HG03565 (cell line): ENCODE data around the gene SOCS7.
"Not testable (repeated sequence)": the region's sequence is repeated elsewhere in the genome, so short reads cannot be mapped to it uniquely, and the experiment has no call there.

Experiments used
- ATAC-seq: cut with Tn5 transposase; IDR thresholded peaks from one replicate; pipeline ENCODE4 v1.9.1; 2021; ENCODE audit warnings: mild to moderate bottlenecking, moderate library complexity; ENCODE audit not compliant: unreplicated experiment

Gene SOCS7

GRCh38 chr17:38437313-38437712 lies 85.7 kb downstream of the SOCS7 start:
- ATAC-seq = not testable (repeated sequence)

GRCh38 chr17:38439436-38439835 lies 87.8 kb downstream of the SOCS7 start:
- ATAC-seq = no peak

DNA sequence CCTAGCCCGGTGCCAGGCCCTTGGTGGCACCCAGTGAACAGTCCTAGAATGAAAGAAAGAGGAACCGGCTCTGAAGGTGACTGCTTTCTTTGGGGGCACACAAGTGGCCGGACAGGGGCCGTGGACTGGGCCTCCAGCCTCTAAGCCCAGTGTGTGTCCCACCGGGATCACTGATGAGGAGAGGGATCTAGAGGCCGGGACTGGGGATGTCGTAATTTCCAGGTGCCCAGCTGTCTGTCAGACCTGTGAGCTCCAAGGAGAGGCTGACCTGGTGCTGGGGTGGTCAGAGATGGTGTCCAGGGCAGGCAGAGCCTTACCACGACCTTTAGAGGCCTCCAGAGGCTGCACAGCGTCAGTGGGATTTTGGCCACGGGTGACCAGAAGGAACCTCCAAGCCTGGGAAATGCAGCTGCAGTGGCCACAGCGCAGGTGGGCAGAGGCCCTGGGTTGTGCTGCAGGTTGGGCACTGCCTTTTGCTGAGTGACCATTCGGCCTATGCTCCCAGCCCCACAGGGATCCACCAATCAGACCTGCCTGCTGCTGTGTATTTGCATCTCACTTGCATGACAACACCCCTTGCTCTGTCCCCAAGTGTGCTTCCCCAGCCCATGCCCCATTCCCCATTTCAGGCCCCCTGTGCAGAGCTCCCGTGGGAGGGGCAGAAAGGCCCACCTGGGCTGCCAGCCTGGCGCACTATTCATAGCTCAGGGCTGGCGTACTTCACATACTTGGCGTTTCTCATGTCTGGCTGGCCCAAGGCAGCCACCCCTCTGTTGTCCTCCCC lies 89.2 kb downstream of the SOCS7 start:
- ATAC-seq = no peak

DNA sequence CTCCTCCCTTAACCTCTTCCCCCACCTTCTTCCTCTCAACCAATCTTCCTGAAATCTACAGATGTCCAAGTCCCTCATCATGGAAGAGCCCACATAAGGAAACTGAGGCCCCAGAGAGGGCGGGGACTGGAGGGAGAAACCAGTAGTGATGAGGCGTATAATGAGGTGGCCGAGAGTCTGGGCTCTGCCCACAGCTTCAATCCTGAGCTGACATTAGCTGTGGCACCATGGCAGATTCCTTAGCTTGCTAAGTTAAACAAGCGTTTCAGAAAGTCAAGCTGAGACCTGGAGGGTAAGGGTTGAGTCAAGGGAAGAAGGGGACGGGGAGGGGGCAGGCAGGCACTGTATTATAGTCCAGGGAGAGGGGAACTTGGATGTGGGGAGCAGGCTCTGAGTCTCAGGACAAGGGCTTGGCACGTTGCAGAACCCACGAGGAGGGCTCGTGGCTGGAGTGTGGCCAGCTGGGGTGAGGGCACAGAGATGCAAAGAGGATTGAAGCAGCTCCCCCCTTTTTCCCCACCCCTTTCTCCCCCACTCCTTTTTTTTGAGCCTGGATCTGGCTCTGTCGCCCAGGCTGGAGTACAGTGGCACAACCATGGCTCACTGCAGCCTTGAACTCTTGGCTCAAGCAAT lies 89.9 kb downstream of the SOCS7 start:
- ATAC-seq = no peak

GRCh38 chr17:38442548-38442947 lies 90.9 kb downstream of the SOCS7 start:
- no peak for ATAC-seq

DNA sequence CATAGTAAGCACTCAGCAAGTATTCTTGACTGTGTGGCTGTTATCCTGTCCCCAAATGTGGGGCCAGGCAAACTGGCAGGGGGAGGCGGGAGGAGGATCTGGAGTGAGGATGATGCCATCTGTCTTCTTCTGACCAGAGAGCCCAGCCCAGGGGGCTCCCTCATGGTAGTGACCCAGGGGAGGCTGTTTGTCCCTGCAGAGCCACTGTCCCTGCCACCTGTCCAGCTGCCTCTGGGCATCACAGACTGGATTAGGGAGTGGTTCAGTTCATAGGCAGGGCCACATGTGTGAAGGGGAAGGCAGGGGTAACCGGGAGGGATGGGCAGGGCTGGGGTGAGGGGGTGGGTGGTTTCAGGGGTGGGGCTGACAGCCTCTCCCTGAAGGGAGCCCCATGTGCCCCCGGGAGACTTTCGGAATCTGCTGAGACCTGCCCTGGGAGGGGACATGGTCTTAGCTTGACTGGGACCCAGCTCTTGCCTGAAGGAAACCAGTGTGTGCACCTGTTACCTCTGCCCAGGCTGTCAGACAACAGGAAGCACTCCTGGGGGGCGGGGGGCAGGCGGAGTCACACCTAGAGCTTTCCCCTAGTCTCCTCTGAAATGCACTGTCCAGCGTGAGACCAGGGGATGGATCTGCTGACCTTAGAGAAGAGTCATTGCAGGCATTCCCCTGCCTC lies 91.8 kb downstream of the SOCS7 start:
- no peak for ATAC-seq

DNA sequence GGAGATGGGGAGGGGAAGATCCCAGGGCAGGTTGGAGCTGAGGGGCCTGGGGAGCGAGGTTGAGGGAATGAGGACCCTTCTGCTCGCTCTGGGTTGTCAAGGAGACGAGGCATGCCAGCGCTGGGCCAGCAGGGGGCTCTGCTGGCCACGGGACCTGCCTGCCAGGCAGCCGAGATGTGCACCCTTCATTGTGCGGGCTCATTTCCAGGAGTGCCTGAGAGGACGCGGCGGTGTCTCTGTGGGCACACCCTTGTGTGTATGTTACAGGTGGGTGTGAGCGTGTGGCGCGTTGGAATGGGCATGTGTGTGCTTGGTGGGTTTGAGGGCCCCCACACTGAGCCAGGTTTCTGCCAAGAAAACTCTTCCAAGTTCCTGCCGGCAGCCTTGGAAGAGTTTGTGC lies 92.5 kb downstream of the SOCS7 start:
- ATAC-seq = no peak

DNA sequence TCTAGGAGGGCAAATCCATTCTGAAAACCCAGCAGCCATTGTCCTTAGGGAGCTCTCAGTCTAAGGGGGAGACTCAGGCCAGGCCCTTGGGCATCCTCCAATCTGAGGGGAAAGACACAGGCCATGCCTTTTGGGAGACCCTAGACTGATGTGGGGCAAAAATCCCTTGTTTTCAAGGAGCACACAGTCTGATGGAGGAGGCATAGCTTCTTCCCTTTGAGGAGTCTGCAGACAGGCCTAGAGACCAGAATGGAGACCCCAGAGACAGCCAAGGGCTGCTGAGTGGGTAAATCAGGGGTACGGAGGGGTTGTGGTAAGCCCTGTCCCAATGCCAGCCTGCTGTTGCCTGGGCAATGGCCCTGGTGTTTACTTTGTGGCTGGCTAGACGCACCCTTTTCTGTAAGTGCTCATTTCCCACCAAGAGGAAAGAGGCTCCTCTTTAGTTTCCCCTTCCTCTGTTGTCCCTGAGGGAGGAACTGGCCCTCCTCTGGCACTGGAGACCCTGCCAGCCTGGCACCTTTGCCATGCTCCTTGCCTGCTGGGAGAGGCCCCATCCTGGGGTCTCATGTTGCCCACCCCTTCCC lies 96.0 kb downstream of the SOCS7 start:
- ATAC-seq = no peak

DNA sequence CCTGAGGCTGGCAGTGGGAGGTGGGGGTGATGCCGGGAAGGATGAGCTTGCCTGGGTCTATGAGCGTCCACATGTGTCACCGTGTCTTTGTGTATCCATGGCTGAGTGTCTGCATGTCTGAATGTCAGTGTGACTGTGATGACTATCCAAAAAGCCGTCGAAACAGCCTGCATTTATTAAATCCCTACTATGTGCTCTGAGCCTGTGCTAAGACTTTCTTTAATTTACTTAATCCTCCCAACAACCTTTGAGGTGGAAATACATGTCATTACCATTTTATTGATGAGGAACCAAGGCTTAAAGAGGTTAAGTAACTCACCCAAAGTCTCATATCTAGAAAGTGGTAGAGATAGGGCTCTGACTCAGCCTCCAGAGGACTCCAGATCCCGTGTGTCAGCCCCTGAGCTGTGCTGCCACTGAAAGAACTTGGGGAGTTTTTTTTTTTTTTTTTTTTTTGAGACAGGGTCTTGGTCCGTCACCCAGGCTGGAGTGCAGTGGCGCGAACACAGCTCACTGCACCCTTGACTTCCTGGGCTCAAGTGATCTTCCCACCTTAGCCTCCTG lies 96.6 kb downstream of the SOCS7 start:
- ATAC-seq = no peak

DNA sequence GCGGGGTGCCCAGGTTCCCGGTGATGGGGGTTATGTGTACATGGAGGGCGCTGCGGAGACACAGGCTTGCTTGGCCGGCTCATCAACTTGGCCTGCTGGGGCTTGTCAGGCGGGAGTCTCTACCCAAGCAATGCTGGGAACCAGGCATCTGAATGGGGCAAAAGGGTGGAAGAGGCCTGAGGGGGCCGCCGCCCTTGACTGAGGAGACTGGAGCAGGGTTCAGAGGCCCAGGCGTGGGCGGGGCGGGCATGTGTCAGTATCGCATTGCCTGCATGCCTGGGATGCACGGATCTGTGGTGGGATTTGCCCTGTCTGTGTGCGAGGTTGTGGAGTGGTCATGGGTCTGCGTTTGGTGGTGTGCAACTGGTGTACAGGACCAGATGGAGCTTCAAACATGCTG lies 97.7 kb downstream of the SOCS7 start:
- no peak for ATAC-seq

- no peak for ATAC-seq
Measured at GRCh38 chr17:38450557-38451029, 98.9 kb downstream of the SOCS7 start.

DNA sequence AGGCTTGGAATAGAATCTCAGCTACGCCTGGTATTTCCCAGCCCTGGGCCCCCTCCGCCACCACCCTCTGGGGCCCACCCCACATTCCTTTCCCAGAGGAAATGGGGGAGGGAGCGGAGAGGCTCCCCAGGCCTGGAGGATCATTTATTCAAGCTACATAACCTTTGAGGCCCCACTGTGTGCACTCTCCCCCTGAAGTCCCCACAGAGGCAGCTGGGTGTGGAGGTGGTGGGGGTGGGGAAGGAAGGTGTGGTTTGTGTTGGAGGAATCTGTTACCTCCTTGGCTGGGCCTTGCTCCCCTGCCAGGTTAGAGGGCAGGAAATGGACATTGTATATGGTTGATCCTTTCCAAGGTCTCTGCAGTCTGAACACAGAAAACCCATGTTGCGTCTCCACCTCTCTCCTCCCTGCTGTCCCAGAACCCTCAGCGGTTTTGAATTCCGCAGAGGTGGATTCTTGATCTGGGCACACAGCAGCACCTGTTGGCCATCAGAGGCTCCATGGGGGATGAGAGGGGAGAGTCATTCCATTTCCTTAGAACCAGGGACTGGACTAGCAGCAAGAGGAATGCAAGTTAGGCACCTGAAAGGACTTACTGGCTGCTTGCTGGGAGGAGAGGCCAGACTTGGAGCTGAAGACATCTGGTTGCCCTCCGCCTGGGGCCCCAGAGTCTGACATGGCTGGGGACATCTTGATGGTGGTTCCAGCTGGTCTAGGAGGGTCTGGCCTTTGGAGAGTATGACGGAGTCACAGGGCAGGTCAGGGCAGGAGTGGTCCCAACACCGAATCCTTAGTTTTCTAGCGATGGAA lies 99.6 kb downstream of the SOCS7 start:
- no peak for ATAC-seq

- ATAC-seq = no peak
Measured at GRCh38 chr17:38451840-38452529, 100.3 kb downstream of the SOCS7 start.

GRCh38 chr17:38452719-38453118 lies 101.1 kb downstream of the SOCS7 start:
- no peak for ATAC-seq

- no peak for ATAC-seq
Measured at GRCh38 chr17:38453951-38454421, 102.3 kb downstream of the SOCS7 start.

DNA sequence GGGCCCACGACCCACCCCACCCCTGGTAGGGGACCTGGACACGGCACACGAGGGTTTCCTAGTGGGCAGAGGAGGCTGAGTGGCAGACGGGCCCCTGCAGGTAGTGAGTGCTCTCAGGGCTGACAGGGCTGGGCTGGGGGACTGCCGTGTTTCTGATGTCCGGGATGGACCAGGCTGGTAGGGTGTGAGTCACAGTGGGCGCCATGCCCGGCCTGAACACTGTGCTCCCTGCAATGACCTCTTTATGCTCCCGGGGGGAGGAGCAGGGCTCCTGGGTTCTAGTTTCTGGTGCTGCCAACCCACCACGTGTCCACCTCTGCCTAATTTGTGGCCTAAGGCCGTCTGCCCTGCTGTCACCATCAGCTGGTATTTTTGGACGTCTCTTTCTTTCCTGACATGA lies 102.9 kb downstream of the SOCS7 start:
- no peak for ATAC-seq
